OCI-LY7 (cell line): ENCODE data around the gene GPATCH2.

ENCODE experiments used
- EZH2phosphoT487 ChIP-seq: fragments of 200-600 bp; sonication (generic); IDR thresholded peaks from 2 replicates; pipeline ENCODE4 v1.6.1; 2018; ENCODE audit warnings: low read depth, borderline replicate concordance, mild to moderate bottlenecking, mixed run types, antibody characterized with exemption, low read length, moderate library complexity, mixed read lengths
- TF ChIP-seq, protein P1 (sequence below): fragments of 200-600 bp; sonication (generic); conservative IDR thresholded peaks from 2 replicates; pipeline ENCODE4 v1.5.1; 2014; ENCODE audit warnings: mild to moderate bottlenecking, antibody characterized with exemption, low read length, moderate library complexity, mixed read lengths

DNA sequence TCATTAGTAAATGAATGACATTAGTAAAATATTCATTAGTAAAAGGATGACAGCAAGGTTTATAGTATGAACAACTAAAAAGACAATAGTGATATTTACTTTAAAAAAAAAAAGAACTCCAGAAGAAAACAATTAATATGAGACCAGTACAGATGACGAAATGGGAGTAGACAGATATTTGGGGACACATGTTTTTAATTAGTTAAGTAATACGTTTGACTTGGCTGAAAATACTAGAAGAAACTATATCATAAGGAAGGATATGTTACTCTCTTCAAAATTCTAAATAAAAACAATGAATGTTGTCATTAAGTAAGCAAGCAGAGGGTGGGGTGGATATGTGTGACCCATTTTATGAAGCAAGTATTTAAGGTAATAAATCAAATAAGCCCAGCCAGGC is 61.9 kb downstream of the GPATCH2 start:
- TF ChIP-seq, protein P1, sequence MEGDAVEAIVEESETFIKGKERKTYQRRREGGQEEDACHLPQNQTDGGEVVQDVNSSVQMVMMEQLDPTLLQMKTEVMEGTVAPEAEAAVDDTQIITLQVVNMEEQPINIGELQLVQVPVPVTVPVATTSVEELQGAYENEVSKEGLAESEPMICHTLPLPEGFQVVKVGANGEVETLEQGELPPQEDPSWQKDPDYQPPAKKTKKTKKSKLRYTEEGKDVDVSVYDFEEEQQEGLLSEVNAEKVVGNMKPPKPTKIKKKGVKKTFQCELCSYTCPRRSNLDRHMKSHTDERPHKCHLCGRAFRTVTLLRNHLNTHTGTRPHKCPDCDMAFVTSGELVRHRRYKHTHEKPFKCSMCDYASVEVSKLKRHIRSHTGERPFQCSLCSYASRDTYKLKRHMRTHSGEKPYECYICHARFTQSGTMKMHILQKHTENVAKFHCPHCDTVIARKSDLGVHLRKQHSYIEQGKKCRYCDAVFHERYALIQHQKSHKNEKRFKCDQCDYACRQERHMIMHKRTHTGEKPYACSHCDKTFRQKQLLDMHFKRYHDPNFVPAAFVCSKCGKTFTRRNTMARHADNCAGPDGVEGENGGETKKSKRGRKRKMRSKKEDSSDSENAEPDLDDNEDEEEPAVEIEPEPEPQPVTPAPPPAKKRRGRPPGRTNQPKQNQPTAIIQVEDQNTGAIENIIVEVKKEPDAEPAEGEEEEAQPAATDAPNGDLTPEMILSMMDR: no peak
- TF ChIP-seq EZH2phosphoT487: no peak
